IPS DF 4.7 (cell line): ENCODE results near the gene ATOH8.
"Not testable (repeated sequence)": the region's sequence is repeated elsewhere in the genome, so short reads cannot be mapped to it uniquely, and the experiment has no call there.

Experiments
- DNase-seq: peaks from one replicate; pipeline ENCODE4 v3.0.0-alpha.2; 2013; ENCODE audit warnings: low spot score; ENCODE audit errors: extremely low read depth

Gene ATOH8

DNA sequence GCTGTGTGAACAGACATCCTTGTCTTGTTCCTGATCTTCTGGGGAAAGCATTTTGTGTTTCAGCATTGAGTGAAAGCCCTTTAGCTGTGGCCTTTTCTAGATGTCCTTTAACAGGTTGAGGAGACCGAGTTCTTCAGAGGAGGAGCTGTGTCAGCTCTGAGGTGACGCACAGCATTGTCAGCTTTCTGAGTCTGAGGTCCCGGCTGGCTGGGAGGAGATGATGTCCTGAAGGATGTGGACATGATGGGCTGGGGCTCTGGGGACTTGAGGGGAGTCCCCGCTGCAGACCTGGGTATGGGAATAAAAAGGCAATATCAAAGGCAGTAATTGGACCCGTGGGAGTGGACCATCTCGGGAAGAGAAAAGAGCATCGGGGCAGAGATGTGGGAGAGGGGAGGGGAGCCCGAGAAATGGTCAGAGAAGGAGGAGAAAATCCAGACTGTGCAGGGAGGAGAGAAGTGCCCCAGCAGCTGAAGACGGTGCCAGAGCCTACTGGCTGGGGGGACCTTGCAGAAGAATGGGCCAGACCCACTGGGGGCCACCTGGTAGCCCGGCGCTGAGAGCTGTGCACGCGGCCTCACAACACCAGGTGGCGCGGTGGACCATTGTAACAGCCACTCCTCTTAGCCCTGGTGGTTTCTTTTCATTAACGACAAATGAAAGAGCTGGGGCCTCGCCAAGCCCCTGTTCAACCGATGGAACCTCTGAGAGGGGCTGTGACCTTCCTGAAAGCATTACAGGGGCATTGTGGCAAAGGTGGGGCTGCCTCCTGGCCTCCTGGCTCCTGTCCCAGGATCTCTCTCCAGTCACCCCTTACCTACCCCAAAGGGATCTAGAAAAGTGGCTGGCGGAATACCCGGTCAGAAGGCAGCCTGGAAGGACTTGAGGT is 73.4 kb downstream of the ATOH8 start:
- no peak for DNase-seq

DNA sequence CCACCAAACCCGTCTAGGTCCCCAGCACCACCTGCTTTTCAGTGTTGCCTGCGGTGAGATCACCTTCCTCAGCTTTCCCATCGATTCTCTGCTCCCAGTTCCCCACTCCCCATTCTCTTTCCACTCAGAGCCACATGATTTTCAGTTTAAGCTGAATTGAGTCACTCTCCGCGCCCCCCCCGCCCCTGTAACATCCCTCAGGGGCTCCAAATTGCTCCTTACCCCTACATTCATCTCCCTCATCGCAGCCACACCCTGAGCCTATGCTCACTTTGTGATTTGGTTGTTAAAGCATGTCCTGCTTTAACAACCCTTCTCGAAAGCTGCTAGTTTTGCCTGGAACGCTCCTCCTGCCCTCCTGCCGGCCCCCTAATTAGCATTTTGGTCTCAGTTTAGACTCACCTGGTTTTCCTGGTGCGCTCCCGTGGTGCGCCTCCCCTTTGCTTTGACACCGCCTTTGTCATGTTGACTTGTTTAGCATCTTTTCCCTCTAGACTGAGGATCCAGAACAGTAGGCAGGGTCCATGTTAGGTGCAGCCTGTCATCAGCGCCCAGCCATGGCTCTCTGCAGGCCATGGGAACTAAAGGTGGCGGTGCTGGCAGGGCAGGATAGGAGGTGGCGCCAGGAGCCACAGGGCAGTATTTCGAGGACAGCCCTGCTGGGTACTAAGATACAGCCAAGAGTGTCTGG is 74.2 kb downstream of the ATOH8 start:
- DNase-seq, result no peak

DNA sequence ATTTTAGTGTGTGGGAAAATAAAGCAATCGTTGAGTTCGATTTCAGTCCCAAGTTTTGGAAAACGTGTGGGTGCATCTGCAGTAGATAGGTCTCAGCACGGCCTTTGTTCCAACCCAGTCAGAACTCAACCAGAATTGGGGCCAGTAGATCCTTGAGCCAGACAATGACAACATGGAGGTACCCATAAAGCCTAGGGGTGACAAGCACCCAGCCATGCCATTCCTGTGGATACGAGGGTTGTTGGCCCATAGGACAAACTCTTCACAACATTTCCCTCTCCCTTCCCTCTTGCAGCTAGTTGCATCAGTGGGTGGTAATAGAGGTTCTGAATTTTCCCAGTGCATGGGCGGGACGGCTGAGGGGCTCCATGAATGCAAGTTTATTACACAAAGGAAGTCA is 74.9 kb downstream of the ATOH8 start:
- DNase-seq, result no peak

DNA sequence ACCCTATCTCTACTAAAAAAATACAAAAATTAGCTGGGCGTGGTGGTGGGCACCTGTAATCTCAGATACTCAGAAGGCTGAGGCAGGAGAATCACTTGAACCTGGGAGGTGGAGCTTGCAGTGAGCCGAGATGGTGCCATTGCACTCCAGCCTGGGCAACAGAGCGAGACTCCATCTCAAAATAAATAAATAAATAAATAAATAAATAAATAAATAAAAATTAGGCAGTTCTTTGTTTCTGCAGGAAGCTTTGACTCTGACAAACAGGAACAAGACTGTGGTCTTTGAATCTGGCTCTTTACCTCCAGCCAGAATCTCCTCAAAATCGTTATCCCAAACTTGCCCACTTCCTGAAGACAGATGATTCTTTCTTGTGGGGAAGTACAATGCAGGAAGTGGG is 75.6 kb downstream of the ATOH8 start:
- DNase-seq, result not testable (repeated sequence)

DNA sequence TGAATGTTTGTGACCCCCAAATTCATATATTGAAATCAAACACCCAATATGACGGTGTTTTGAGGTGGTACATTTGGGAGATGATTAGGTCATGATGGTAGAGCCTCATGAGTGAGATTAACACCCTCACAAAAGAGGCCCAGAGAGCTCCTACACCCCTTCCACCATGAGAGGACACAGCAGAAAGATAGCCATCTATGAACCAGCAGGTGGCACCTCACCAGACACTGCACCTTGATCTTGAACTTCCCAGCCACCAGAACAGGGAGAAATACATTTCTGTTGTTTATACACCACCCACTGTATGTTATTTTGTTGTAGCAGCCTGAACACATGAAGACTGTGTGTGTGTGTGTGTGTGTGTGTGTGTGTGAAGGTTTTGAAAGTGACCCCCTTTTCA is 76.9 kb downstream of the ATOH8 start:
- DNase-seq, result no peak

DNA sequence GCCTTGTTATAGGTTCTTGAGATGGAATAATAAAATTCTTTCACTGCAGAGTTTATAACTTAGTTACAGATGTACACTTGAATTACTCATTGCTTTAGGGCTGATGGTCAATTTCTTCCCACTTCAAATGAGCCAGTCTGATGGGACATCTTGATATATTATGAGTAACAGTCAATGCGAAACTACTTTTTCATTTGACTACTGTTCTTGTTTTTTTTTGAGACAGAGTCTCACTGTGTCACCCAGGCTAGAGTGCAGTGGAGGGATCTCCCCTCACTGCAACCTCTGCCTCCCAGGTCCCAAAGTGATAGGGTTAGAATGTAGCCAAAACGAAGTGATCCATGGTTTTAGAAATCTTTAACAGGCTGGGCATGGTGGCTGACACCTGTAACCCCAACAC is 77.9 kb downstream of the ATOH8 start:
- DNase-seq, result no peak

DNA sequence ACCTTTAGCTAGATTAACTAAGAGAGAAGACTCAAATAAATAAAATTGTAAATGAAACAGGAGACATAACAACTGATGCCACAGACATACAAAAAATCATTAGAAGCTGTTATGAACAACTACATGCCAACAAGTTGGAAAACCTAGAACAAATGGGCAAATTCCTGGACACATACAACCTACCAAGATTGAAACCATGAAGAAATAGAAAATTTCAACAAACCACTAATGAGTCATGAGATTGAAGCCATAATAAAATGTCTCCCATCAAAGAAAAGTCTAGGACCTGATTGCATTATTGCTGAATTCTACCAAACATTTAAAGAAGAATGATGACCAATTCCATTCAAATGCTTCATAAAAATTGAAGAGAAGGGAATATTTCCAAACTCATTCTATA is 80.7 kb downstream of the ATOH8 start:
- no peak for DNase-seq
